ENCODE data around the gene EIF3D.

Gene EIF3D

DNA sequence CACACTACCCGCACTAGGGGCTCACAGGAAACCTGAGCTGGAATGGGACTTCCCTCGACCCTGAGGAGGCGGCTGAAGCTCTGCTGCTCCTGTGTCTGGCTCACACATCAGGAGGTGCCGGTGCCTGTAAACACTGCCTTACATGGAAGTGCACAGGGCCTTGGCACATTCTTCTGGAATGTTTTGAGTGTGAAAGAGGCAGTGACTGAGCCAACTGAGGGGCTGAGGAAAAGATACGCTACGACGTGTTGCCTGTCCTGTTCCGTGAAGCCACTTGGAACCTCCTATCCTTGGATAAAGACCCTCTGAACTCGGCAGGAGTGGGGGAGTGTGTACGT lies 58.0 kb downstream of the EIF3D start:
- no peak overlapping the region for H3K4me3 ChIP-seq (ENCODE audit: low read length)
- H3K9ac ChIP-seq (ENCODE audit: low read length) = no peak overlapping the region
- H3K36me3 ChIP-seq (ENCODE audit: control insufficient read depth, low read depth, low read length) = peaks cover 14% of the 10 kb centered on the region
- no peaks in the 10 kb centered on the region for H3K9me3 ChIP-seq (ENCODE audit: control insufficient read depth, low read depth, low read length)
- H3K27ac ChIP-seq (ENCODE audit: low read length) = no peak overlapping the region
- no peaks in the 10 kb centered on the region for H3K27me3 ChIP-seq (ENCODE audit: control insufficient read depth, insufficient read depth, low read length)
- H3K4me1 ChIP-seq (ENCODE audit: control insufficient read depth, low read depth, low read length) = no peaks in the 10 kb centered on the region

- Histone ChIP-seq H3K36me3 (ENCODE audit: control insufficient read depth, low read depth, low read length) (peaks cover 8% of the 10 kb centered on the region), H3K9me3 (ENCODE audit: control insufficient read depth, low read depth, low read length) (no peaks in the 10 kb centered on the region), H3K27me3 (ENCODE audit: control insufficient read depth, insufficient read depth, low read length) (no peaks in the 10 kb centered on the region), H3K27ac (ENCODE audit: low read length) (no peak overlapping the region), H3K9ac (ENCODE audit: low read length) (no peak overlapping the region), H3K4me1 (ENCODE audit: control insufficient read depth, low read depth, low read length) (no peaks in the 10 kb centered on the region), H3K4me3 (ENCODE audit: low read length) (no peak overlapping the region)
These were observed 58.6 kb downstream of the EIF3D start for GRCh38 chr22:36470162-36470993.

GRCh38 chr22:36469094-36469710 lies 59.8 kb downstream of the EIF3D start:
- Histone ChIP-seq H3K9ac (ENCODE audit: low read length) (no peak overlapping the region), H3K9me3 (ENCODE audit: control insufficient read depth, low read depth, low read length) (no peaks in the 10 kb centered on the region), H3K27me3 (ENCODE audit: control insufficient read depth, insufficient read depth, low read length) (no peaks in the 10 kb centered on the region), H3K4me3 (ENCODE audit: low read length) (no peak overlapping the region), H3K4me1 (ENCODE audit: control insufficient read depth, low read depth, low read length) (no peaks in the 10 kb centered on the region), H3K27ac (ENCODE audit: low read length) (no peak overlapping the region), H3K36me3 (ENCODE audit: control insufficient read depth, low read depth, low read length) (peaks cover 6% of the 10 kb centered on the region)

GRCh38 chr22:36467946-36468345 lies 61.0 kb downstream of the EIF3D start:
- no peaks in the 10 kb centered on the region for H3K4me1 ChIP-seq (ENCODE audit: control insufficient read depth, low read depth, low read length)
- H3K9ac ChIP-seq (ENCODE audit: low read length) = no peak overlapping the region
- peaks cover 6% of the 10 kb centered on the region for H3K36me3 ChIP-seq (ENCODE audit: control insufficient read depth, low read depth, low read length)
- H3K27me3 ChIP-seq (ENCODE audit: control insufficient read depth, insufficient read depth, low read length) = no peaks in the 10 kb centered on the region
- no peak overlapping the region for H3K27ac ChIP-seq (ENCODE audit: low read length)
- H3K4me3 ChIP-seq (ENCODE audit: low read length) = no peak overlapping the region
- H3K9me3 ChIP-seq (ENCODE audit: control insufficient read depth, low read depth, low read length) = no peaks in the 10 kb centered on the region

- H3K36me3 ChIP-seq (ENCODE audit: control insufficient read depth, low read depth, low read length) = peaks cover 3% of the 10 kb centered on the region
- no peaks in the 10 kb centered on the region for H3K9me3 ChIP-seq (ENCODE audit: control insufficient read depth, low read depth, low read length)
- no peak overlapping the region for H3K27ac ChIP-seq (ENCODE audit: low read length)
- no peak overlapping the region for H3K9ac ChIP-seq (ENCODE audit: low read length)
- no peak overlapping the region for H3K4me3 ChIP-seq (ENCODE audit: low read length)
- H3K27me3 ChIP-seq (ENCODE audit: control insufficient read depth, insufficient read depth, low read length) = no peaks in the 10 kb centered on the region
- H3K4me1 ChIP-seq (ENCODE audit: control insufficient read depth, low read depth, low read length) = peaks cover 3% of the 10 kb centered on the region
These were observed 61.7 kb downstream of the EIF3D start for GRCh38 chr22:36467042-36467810.

DNA sequence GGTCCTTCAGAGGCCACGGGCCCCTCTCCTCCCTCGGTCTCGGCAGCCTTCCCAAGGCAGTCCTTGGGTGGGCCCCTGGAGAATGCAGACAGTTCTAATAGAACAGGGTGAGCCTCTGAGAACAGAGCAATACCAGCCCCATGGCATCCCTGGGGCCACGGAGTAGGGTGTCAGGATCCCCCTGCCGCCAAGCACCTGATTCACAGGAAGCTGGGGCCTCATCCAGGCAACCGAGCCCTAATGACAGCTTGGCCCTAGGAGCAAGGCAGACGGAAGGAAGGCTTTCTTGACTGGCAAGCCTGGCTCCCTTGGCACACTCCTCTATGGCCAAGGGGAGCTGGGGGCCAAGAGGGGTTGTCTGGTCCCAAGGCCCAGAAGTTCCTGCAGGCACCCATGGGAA lies 62.7 kb downstream of the EIF3D start:
- H3K27me3 ChIP-seq (ENCODE audit: control insufficient read depth, insufficient read depth, low read length) = no peaks in the 10 kb centered on the region
- H3K36me3 ChIP-seq (ENCODE audit: control insufficient read depth, low read depth, low read length) = peaks cover 2% of the 10 kb centered on the region
- no peaks in the 10 kb centered on the region for H3K9me3 ChIP-seq (ENCODE audit: control insufficient read depth, low read depth, low read length)
- no peak overlapping the region for H3K9ac ChIP-seq (ENCODE audit: low read length)
- H3K4me3 ChIP-seq (ENCODE audit: low read length) = no peak overlapping the region
- peaks cover 11% of the 10 kb centered on the region for H3K4me1 ChIP-seq (ENCODE audit: control insufficient read depth, low read depth, low read length)
- H3K27ac ChIP-seq (ENCODE audit: low read length) = no peak overlapping the region

- no peaks in the 10 kb centered on the region for H3K36me3 ChIP-seq (ENCODE audit: control insufficient read depth, low read depth, low read length)
- no peak overlapping the region for H3K4me3 ChIP-seq (ENCODE audit: low read length)
- no peak overlapping the region for H3K9ac ChIP-seq (ENCODE audit: low read length)
- H3K27ac ChIP-seq (ENCODE audit: low read length) = no peak overlapping the region
- H3K9me3 ChIP-seq (ENCODE audit: control insufficient read depth, low read depth, low read length) = no peaks in the 10 kb centered on the region
- peaks cover 11% of the 10 kb centered on the region for H3K4me1 ChIP-seq (ENCODE audit: control insufficient read depth, low read depth, low read length)
- H3K27me3 ChIP-seq (ENCODE audit: control insufficient read depth, insufficient read depth, low read length) = no peaks in the 10 kb centered on the region
These were observed 63.5 kb downstream of the EIF3D start for GRCh38 chr22:36465232-36466021.

GRCh38 chr22:36464715-36465231 lies 64.2 kb downstream of the EIF3D start:
- Histone ChIP-seq H3K9ac (ENCODE audit: low read length) (no peak overlapping the region), H3K4me3 (ENCODE audit: low read length) (no peak overlapping the region), H3K4me1 (ENCODE audit: control insufficient read depth, low read depth, low read length) (peaks cover 12% of the 10 kb centered on the region), H3K36me3 (ENCODE audit: control insufficient read depth, low read depth, low read length) (no peaks in the 10 kb centered on the region), H3K9me3 (ENCODE audit: control insufficient read depth, low read depth, low read length) (no peaks in the 10 kb centered on the region), H3K27ac (ENCODE audit: low read length) (no peak overlapping the region), H3K27me3 (ENCODE audit: control insufficient read depth, insufficient read depth, low read length) (no peaks in the 10 kb centered on the region)

DNA sequence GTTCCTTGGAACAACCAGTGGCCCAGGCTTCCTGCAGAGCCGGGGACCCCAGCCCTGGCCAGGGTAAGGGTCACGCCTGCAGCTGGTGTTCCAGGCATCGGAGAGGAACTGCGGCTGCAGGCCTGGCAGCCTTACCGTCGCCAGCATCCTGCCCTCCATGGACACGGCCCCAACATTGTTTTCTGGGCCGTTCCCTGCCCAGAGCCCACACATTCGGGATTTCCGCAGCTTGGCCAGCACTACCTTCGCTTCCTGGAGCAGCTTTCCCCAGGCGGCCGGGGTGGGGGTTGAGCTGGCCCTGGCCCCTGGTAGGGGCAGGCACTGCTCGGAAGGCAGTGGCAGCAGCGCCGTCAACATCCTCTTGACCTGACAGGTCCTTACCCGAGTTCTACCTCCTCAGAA lies 65.2 kb downstream of the EIF3D start:
- H3K27ac ChIP-seq (ENCODE audit: low read length) = no peak overlapping the region
- H3K4me1 ChIP-seq (ENCODE audit: control insufficient read depth, low read depth, low read length) = peaks cover 15% of the 10 kb centered on the region
- no peaks in the 10 kb centered on the region for H3K9me3 ChIP-seq (ENCODE audit: control insufficient read depth, low read depth, low read length)
- no peaks in the 10 kb centered on the region for H3K27me3 ChIP-seq (ENCODE audit: control insufficient read depth, insufficient read depth, low read length)
- H3K9ac ChIP-seq (ENCODE audit: low read length) = no peak overlapping the region
- no peaks in the 10 kb centered on the region for H3K36me3 ChIP-seq (ENCODE audit: control insufficient read depth, low read depth, low read length)
- H3K4me3 ChIP-seq (ENCODE audit: low read length) = no peak overlapping the region

DNA sequence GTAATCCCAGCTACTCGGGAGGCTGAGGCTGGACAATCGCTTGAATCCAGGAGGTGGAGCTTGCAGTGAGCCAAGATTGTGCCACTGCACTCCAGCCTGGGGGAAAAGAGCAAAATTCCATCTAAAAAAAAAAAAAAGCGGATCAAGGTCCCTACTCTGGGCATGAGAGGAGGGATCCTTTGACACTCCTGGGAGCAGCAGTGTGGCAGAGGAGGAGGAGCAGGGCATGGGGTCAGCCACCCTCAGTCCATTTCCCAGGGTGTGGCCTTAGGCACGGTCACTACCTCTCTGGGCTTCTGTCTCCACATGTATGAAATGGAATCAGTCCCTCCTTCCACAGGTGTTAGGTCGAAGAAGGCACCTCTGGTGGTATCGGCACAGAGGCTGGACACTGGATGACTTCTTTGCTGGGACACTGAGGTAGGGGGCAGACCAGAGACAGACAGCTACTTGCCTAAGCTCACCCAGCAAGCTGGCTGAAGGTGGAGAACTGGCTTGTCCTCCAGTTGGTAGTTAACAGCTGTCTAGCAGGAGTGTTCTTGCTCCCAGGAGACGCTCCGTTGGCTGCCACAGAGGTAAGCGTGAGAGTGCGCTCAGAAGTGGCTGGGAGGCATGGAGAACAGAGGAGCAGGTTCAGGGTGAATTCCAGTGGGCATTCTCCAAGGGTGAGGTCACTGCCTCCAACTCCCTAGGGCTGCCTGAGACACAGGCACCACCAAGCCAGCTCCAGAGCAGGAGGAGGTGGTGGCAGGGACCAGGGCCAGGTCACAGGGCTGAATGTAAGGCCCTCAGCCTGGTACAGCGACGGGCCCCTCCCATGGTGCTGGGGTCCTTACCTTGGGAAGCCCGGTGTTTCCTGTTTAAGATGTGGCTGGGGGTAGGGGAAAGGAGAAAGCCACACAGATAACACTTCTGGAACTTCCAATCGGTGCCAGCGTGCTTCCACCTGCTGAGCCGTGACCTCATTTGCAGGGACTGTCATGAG lies 67.0 kb downstream of the EIF3D start:
- H3K36me3 ChIP-seq (ENCODE audit: control insufficient read depth, low read depth, low read length) = no peaks in the 10 kb centered on the region
- peak overlapping the region; percentile 12 for H3K9ac ChIP-seq (ENCODE audit: low read length)
- H3K27ac ChIP-seq (ENCODE audit: low read length) = peak overlapping the region; percentile 41
- H3K4me3 ChIP-seq (ENCODE audit: low read length) = no peak overlapping the region
- H3K4me1 ChIP-seq (ENCODE audit: control insufficient read depth, low read depth, low read length) = peaks cover 15% of the 10 kb centered on the region
- no peaks in the 10 kb centered on the region for H3K9me3 ChIP-seq (ENCODE audit: control insufficient read depth, low read depth, low read length)
- no peaks in the 10 kb centered on the region for H3K27me3 ChIP-seq (ENCODE audit: control insufficient read depth, insufficient read depth, low read length)
